HepG2 (cell line): ENCODE data around the gene IL17C. TPM values are rescaled to one million over a fixed set of nuclear protein-coding genes. Genes with fewer than 3 reads are reported as not detected.

Experiments
- ARNT2 ChIP-seq: sonication (generic); formaldehyde crosslinking; IDR thresholded peaks from 2 replicates; pipeline ENCODE4 v1.8.0; 2022; ENCODE audit warnings: mild to moderate bottlenecking, low read depth, missing genetic modification reagents, moderate library complexity
- CEBPG ChIP-seq: IDR thresholded peaks from 2 replicates; pipeline ENCODE4 v1.6.1; 2016
- HCFC1 ChIP-seq: fragments of 150-350 bp; IDR thresholded peaks from 2 replicates; pipeline ENCODE4 v1.6.1; 2014; ENCODE audit warnings: low read depth, low read length
- MTF2 ChIP-seq: sonication (generic); formaldehyde crosslinking; IDR thresholded peaks from 2 replicates; pipeline ENCODE4 v1.5.0; 2020; ENCODE audit warnings: missing genetic modification reagents, borderline replicate concordance
- NR1H2 ChIP-seq: sonication (generic); formaldehyde crosslinking; IDR thresholded peaks from 2 replicates; pipeline ENCODE4 v1.8.1; 2022; ENCODE audit warnings: low read depth, missing genetic modification reagents, borderline replicate concordance
- PAF1 ChIP-seq: IDR thresholded peaks from 2 replicates; pipeline ENCODE4 v1.6.1; 2016; ENCODE audit warnings: missing genetic modification reagents, missing compliant biosample characterization
- RFXAP ChIP-seq: sonication (generic); formaldehyde crosslinking; IDR thresholded peaks from 2 replicates; pipeline ENCODE4 v1.4.0; 2020; ENCODE audit warnings: missing genetic modification reagents, borderline replicate concordance
- SETDB1 ChIP-seq: sonication (generic); formaldehyde crosslinking; IDR thresholded peaks from 2 replicates; pipeline ENCODE4 v1.5.1; 2020; ENCODE audit warnings: missing genetic modification reagents, mild to moderate bottlenecking, borderline replicate concordance
- TEAD2 ChIP-seq: sonication (generic); formaldehyde crosslinking; IDR thresholded peaks from 2 replicates; pipeline ENCODE4 v1.9.0; 2021; ENCODE audit warnings: missing genetic modification reagents
- YY1 ChIP-seq: IDR thresholded peaks from 2 replicates; pipeline ENCODE4 v1.6.1; 2011; ENCODE audit warnings: low read length, low read depth, moderate library complexity, mild to moderate bottlenecking; ENCODE audit not compliant: insufficient read depth, insufficient replicate concordance
- ZFP36L1 ChIP-seq: sonication (generic); formaldehyde crosslinking; IDR thresholded peaks from 2 replicates; pipeline ENCODE4 v1.8.0; 2022; ENCODE audit warnings: mild to moderate bottlenecking, missing genetic modification reagents, moderate library complexity
- ZNF12 ChIP-seq: sonication (generic); formaldehyde crosslinking; IDR thresholded peaks from 2 replicates; pipeline ENCODE4 v1.5.0; 2020; ENCODE audit warnings: missing genetic modification reagents
- ZNF138 ChIP-seq: sonication (generic); formaldehyde crosslinking; IDR thresholded peaks from 2 replicates; pipeline ENCODE4 v1.5.0; 2020; ENCODE audit warnings: mild to moderate bottlenecking, low read depth, missing genetic modification reagents
- ZNF274 ChIP-seq: sonication (generic); formaldehyde crosslinking; IDR thresholded peaks from 2 replicates; pipeline ENCODE4 v1.5.1; 2020; ENCODE audit warnings: mild to moderate bottlenecking, missing genetic modification reagents
- ZNF543 ChIP-seq: sonication (generic); formaldehyde crosslinking; IDR thresholded peaks from 2 replicates; pipeline ENCODE4 v1.4.0; 2020; ENCODE audit warnings: mild to moderate bottlenecking, missing genetic modification reagents
- ZNF577 ChIP-seq: sonication (generic); formaldehyde crosslinking; IDR thresholded peaks from 2 replicates; pipeline ENCODE4 v1.4.0; 2020; ENCODE audit warnings: mild to moderate bottlenecking, low read depth, missing genetic modification reagents, borderline replicate concordance
- ZNF607 ChIP-seq: sonication (generic); formaldehyde crosslinking; IDR thresholded peaks from 2 replicates; pipeline ENCODE4 v1.5.1; 2020; ENCODE audit warnings: missing genetic modification reagents, mild to moderate bottlenecking, borderline replicate concordance
- ZNF747 ChIP-seq: sonication (generic); formaldehyde crosslinking; IDR thresholded peaks from 2 replicates; pipeline ENCODE4 v1.8.1; 2023; ENCODE audit warnings: missing genetic modification reagents, mild to moderate bottlenecking, borderline replicate concordance
- ZNF879 ChIP-seq: sonication (generic); formaldehyde crosslinking; IDR thresholded peaks from 2 replicates; pipeline ENCODE4 v1.8.1; 2023; ENCODE audit warnings: missing genetic modification reagents
- polyA plus RNA-seq, 8 experiments: library from polyadenylated mRNA; depleted of rRNA in 3 of 8; stranded (reverse) in 7 of 8; unstranded in 1 of 8; fragments of >200 nt; fragmentation: Illumina TruSeq in 4 of 8; extraction: Trizol in 4 of 8; gene quantifications; 2 replicates each; pipeline versions ENCODE4 v1.2.1 to v1.2.3, GENCODE V29; 2011 to 2016; ENCODE audit warnings: low read depth in 4 of 8, missing spikeins in 1 of 8, mixed read lengths in 1 of 8; ENCODE audit not compliant: insufficient read depth in 1 of 8
- total RNA-seq, 5 experiments: library from RNA; depleted of rRNA; stranded (reverse); fragments of >200 nt; fragmentation: Illumina TruSeq; extraction: Trizol; gene quantifications; 2 replicates each; pipeline ENCODE4 v1.2.3, GENCODE V29; 2016; ENCODE audit warnings: low read depth in 1 of 5
- TF ChIP-seq, protein P1 (sequence below): sonication (generic); formaldehyde crosslinking; IDR thresholded peaks from 2 replicates; pipeline ENCODE4 v1.4.0; 2020; ENCODE audit warnings: mild to moderate bottlenecking, missing genetic modification reagents
- TF ChIP-seq, protein P2 (sequence below): sonication (generic); formaldehyde crosslinking; IDR thresholded peaks from 2 replicates; pipeline ENCODE4 v1.4.0; 2020; ENCODE audit warnings: low read depth, mild to moderate bottlenecking, missing genetic modification reagents

IL17C gene
- total and polyA plus RNA-seq, 2 of the 13 experiments (the other 11 are each of a cell fraction or from before 2014, with no cell fraction given): not detected

DNA sequence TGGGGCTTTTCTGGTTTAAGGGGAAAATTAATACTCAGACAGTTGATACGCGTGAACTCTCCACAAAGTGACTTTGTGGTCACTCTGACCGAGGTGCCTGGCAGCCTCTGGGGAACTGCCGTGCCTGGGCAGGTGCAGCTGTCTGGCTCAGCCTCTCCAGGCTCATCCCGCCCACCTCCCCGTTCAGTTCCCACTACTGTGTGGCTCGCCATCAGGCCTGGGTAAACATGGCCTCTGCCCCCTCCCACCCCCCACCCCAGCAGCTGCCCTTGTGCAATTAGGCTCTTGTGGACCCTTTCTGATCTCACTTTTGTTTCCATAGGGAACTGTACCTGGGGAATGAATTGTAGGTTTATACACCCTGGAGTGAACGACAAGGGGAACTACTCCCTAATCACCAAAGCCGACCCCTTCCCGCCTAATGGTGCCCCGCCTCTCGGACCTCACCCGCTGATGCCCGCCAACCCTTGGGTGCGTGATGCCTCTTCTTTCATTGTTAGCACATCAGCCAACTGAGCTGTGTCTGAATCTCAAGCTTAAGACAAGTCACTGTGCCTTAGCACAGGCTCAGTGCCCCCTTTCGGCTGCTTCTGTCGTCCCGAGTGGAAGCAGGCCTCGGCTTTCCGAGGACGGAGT lies 40.4 kb upstream of the IL17C start (continued):
- TF ChIP-seq CEBPG (CRISPR knock-in tag) (peak; percentile 72), ZNF577 (CRISPR knock-in tag) (no peak), PAF1 (CRISPR knock-in tag) (no peak), ZNF747 (no peak), ARNT2 (peak; percentile 38; the same call in 1 of the 2 replicates), RFXAP (no peak), TEAD2 (CRISPR knock-in tag) (no peak), ZNF274 (peak; percentile 43; the same call in 1 of the 2 replicates), ZNF12 (CRISPR knock-in tag) (no peak), ZNF543 (CRISPR knock-in tag) (0 out of 2 replicates have a peak, but pooled peaks have one; percentile 42), ZNF138 (CRISPR knock-in tag) (no peak), SETDB1 (CRISPR knock-in tag) (no peak), ZNF879 (CRISPR knock-in tag) (no peak), YY1 (peak; percentile 51), HCFC1 (no peak), ZFP36L1 (CRISPR knock-in tag) (no peak), NR1H2 (CRISPR knock-in tag) (no peak), ZNF607 (CRISPR knock-in tag) (no peak), MTF2 (no peak)
- TF ChIP-seq, protein P1, sequence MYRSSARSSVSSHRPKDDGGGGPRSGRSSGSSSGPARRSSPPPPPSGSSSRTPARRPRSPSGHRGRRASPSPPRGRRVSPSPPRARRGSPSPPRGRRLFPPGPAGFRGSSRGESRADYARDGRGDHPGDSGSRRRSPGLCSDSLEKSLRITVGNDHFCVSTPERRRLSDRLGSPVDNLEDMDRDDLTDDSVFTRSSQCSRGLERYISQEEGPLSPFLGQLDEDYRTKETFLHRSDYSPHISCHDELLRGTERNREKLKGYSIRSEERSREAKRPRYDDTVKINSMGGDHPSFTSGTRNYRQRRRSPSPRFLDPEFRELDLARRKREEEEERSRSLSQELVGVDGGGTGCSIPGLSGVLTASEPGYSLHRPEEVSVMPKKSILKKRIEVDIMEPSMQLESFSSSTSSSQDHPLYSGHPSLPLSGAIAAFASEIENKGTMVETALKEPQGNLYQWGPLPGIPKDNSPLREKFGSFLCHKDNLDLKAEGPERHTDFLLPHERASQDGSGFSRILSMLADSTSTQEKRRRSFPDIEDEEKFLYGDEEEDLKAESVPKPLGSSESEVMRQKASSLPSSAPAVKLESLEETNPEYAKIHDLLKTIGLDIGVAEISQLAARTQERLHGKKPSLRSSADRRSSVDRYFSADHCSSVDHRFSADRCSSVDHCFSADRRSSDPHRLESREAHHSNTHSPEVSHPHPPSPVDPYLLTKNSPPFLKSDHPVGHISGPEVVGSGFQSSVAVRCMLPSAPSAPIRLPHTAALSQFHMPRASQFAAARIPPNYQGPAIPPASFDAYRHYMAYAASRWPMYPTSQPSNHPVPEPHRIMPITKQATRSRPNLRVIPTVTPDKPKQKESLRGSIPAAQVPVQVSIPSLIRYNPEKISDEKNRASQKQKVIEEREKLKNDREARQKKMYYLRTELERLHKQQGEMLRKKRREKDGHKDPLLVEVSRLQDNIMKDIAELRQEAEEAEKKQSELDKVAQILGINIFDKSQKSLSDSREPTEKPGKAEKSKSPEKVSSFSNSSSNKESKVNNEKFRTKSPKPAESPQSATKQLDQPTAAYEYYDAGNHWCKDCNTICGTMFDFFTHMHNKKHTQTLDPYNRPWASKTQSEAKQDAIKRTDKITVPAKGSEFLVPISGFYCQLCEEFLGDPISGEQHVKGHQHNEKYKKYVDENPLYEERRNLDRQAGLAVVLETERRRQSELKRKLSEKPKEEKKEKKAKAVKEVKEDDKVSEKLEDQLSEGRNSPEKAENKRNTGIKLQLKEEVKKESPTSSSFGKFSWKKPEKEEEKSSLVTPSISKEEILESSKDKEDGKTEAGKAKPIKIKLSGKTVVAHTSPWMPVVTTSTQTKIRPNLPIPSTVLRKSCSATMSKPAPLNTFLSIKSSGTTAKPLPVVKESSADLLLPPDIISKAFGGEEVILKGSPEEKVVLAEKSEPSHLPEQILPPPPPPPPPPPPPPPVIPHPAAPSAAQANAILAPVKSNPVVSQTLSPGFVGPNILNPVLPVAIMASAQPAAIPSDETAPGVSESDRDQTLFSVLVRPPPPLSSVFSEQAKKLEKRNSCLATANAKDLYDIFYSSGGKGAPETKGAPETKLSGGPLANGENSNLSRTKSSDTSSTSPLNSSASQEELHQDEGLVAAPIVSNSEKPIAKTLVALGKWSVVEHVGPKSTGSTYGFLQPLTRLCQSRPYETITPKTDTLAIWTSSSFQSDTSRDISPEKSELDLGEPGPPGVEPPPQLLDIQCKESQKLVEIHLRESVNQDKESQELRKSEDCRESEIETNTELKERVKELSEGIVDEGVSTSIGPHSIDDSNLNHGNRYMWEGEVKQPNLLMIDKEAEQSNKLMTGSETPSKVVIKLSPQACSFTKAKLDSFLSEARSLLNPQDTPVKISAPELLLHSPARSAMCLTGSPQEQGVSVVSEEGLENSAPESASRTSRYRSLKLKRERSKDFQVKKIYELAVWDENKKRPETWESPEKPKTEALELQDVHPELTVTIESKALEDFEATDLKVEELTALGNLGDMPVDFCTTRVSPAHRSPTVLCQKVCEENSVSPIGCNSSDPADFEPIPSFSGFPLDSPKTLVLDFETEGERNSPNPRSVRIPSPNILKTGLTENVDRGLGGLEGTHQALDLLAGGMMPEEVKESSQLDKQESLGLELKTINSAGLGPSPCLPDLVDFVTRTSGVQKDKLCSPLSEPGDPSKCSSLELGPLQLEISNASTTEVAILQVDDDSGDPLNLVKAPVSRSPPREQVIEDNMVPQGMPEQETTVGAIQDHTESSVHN: no peak
- TF ChIP-seq, protein P2, sequence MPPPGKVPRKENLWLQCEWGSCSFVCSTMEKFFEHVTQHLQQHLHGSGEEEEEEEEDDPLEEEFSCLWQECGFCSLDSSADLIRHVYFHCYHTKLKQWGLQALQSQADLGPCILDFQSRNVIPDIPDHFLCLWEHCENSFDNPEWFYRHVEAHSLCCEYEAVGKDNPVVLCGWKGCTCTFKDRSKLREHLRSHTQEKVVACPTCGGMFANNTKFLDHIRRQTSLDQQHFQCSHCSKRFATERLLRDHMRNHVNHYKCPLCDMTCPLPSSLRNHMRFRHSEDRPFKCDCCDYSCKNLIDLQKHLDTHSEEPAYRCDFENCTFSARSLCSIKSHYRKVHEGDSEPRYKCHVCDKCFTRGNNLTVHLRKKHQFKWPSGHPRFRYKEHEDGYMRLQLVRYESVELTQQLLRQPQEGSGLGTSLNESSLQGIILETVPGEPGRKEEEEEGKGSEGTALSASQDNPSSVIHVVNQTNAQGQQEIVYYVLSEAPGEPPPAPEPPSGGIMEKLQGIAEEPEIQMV: no peak
